HL-60 (cell line): ENCODE measurements around the gene SH3BP2.

Source experiments
- DNase-seq, 2 experiments: peaks; one replicate each; pipeline ENCODE4 v3.0.0-alpha.2; 2010 to 2020; ENCODE audit warnings: low read depth in 1 of 2, low spot score in 1 of 2
- H3K27ac ChIP-seq: fragments of 250-450 bp; sonication (Bioruptor Pico); replicated peaks from 2 replicates; pipeline ENCODE4 v1.5.1; 2020; ENCODE audit warnings: mild to moderate bottlenecking, moderate library complexity
- H3K27me3 ChIP-seq: fragments of 250-450 bp; sonication (Bioruptor Pico); 2 replicates; pipeline ENCODE4 v1.5.1; 2021; ENCODE audit warnings: mild to moderate bottlenecking, moderate library complexity; ENCODE audit not compliant: insufficient read depth, poor library complexity, severe bottlenecking
- H3K4me3 ChIP-seq: replicated peaks from 2 replicates; pipeline ENCODE4 v1.5.1; 2011; ENCODE audit warnings: mild to moderate bottlenecking, control low read depth, low read length; ENCODE audit not compliant: insufficient read depth
- CTCF ChIP-seq: IDR thresholded peaks from one replicate; pipeline ENCODE4 v1.5.1; 2011; ENCODE audit warnings: low read length, control low read depth, inconsistent platforms; ENCODE audit not compliant: insufficient read depth
- GABPA ChIP-seq: IDR thresholded peaks from 2 replicates; pipeline ENCODE4 v1.6.1; 2012; ENCODE audit warnings: low read depth
- POLR2AphosphoS5 ChIP-seq: IDR thresholded peaks from 2 replicates; pipeline ENCODE4 v1.6.1; 2012; ENCODE audit warnings: low read depth
- REST ChIP-seq: IDR thresholded peaks from 2 replicates; pipeline ENCODE4 v1.6.1; 2012; ENCODE audit warnings: low read depth; ENCODE audit not compliant: insufficient replicate concordance
- SPI1 ChIP-seq: IDR thresholded peaks from 2 replicates; pipeline ENCODE4 v1.6.1; 2012; ENCODE audit warnings: low read depth, mild to moderate bottlenecking, borderline replicate concordance

SH3BP2 gene

GRCh38 chr4:2786152-2786671 is 6.7 kb upstream of the SH3BP2 start:
- no peak for DNase-seq
- Histone ChIP-seq H3K4me3 (no peak overlapping the region), H3K27me3 (no peaks in the 10 kb centered on the region), H3K27ac (peak overlapping the region; percentile 94)
- TF ChIP-seq SPI1 (no peak), POLR2AphosphoS5 (no peak), REST (no peak), CTCF (no peak), GABPA (no peak)

GRCh38 chr4:2786794-2787229 is 6.1 kb upstream of the SH3BP2 start:
- no peak for DNase-seq
- Histone ChIP-seq H3K4me3 (no peak overlapping the region), H3K27me3 (no peaks in the 10 kb centered on the region), H3K27ac (peak overlapping the region; percentile 94)
- TF ChIP-seq POLR2AphosphoS5, result no peak
- no peak for TF ChIP-seq REST
- no peak for TF ChIP-seq SPI1
- TF ChIP-seq CTCF, result no peak
- TF ChIP-seq GABPA, result no peak

GRCh38 chr4:2787230-2788100 is 5.4 kb upstream of the SH3BP2 start:
- Histone ChIP-seq H3K27me3 (no peaks in the 10 kb centered on the region), H3K27ac (peak overlapping the region; percentile 94)

More at GRCh38 chr4:2787230-2788100, 5.4 kb upstream of the SH3BP2 start:
- DNase-seq, result peak; percentile 90 to 95
- H3K4me3 ChIP-seq, result no peak overlapping the region
- TF ChIP-seq POLR2AphosphoS5 (peak; percentile 68), SPI1 (peak; percentile 60; the same call in 1 of the 2 replicates), REST (no peak), GABPA (no peak), CTCF (no peak)
